A549 (cell line): ENCODE results near the gene MAPRE3. TPM values are rescaled to one million over a fixed set of nuclear protein-coding genes. Genes with fewer than 3 reads are reported as not detected.

ENCODE experiments used
- ATAC-seq, 2 experiments: fragments of 200-7000 bp in 1 of 2; fragments of >200 bp in 1 of 2; cut with Nextera tagmentation in 1 of 2; cut with Tn5 transposase in 1 of 2; 3 replicates each; pipeline versions ENCODE4 v1.8.0 to v1.9.1; 2018 to 2020; ENCODE audit warnings: mild to moderate bottlenecking in 1 of 2, moderate library complexity in 1 of 2
- CTCF ChIA-PET: fragments of 300-600 bp; sonication (Branson Sonifier 250); formaldehyde crosslinking; extraction: SDS; loops from one replicate; lab custom pipeline; 2021; ENCODE audit warnings: antibody characterized with exemption, inconsistent platforms; lab: Yijun Ruan, JAX
- POLR2A ChIA-PET: fragments of 350-600 bp; formaldehyde crosslinking; extraction: SDS; loops from one replicate; lab custom pipeline; 2021; ENCODE audit warnings: antibody characterized with exemption, inconsistent platforms; lab: Yijun Ruan, JAX
- DNase-seq, 2 experiments: peaks; one replicate each; pipeline versions ENCODE4 v3.0.0 to v3.0.0-alpha.2; 2011 to 2016; ENCODE audit warnings: low read depth in 1 of 2, low spot score in 1 of 2
- FAIRE-seq: peaks from 2 replicates; lab custom pipeline; 2011; peaks lifted over from hg19 to GRCh38; lab: Jason Lieb, UNC
- H3K27ac ChIP-seq, 2 experiments: fragments of >200 bp; sonication (Bioruptor Twin); formaldehyde crosslinking; 3 replicates each; pipeline ENCODE4 v1.5.1; 2016 to 2017
- H3K4me1 ChIP-seq: fragments of >200 bp; sonication (Bioruptor Twin); formaldehyde crosslinking; 3 replicates; pipeline ENCODE4 v1.6.1; 2016
- H3K4me2 ChIP-seq: fragments of >200 bp; sonication (Bioruptor Twin); formaldehyde crosslinking; 3 replicates; pipeline ENCODE4 v1.6.1; 2016
- H3K4me3 ChIP-seq: fragments of >200 bp; sonication (Bioruptor Twin); formaldehyde crosslinking; 3 replicates; pipeline ENCODE4 v1.5.1; 2016
- H3K9me3 ChIP-seq: fragments of >200 bp; sonication (Bioruptor Twin); formaldehyde crosslinking; 3 replicates; pipeline ENCODE4 v1.6.1; 2016
- CBX2 ChIP-seq: fragments of 200-600 bp; sonication (generic); IDR thresholded peaks from 2 replicates; pipeline ENCODE4 v1.6.1; 2016; ENCODE audit warnings: low read depth, mild to moderate bottlenecking, borderline replicate concordance
- CEBPB ChIP-seq, 2 experiments: fragments of >200 bp in 1 of 2; sonication (Bioruptor Twin) in 1 of 2; formaldehyde crosslinking in 1 of 2; IDR thresholded peaks; 2 replicates each; pipeline ENCODE4 v1.6.1; 2012 to 2016
- EHF ChIP-seq: fragments of 250-450 bp; sonication (Bioruptor Pico); IDR thresholded peaks from 2 replicates; pipeline ENCODE4 v1.5.0; 2020; ENCODE audit warnings: mild to moderate bottlenecking
- ESRRA ChIP-seq: fragments of 150-350 bp; IDR thresholded peaks from 2 replicates; pipeline ENCODE4 v1.6.1; 2014; ENCODE audit warnings: mild to moderate bottlenecking, low read length, borderline replicate concordance
- FOSB ChIP-seq: fragments of 250-450 bp; sonication (Bioruptor Pico); IDR thresholded peaks from 2 replicates; pipeline ENCODE4 v1.5.0; 2020; ENCODE audit warnings: mild to moderate bottlenecking, moderate library complexity
- FOSL2 ChIP-seq, 2 experiments: fragments of 450-650 bp in 1 of 2; fragments of >200 bp in 1 of 2; sonication (Bioruptor Twin) in 1 of 2; formaldehyde crosslinking; IDR thresholded peaks; 2 replicates each; pipeline versions ENCODE4 v1.5.0 to v1.6.1; 2016 to 2020; ENCODE audit warnings: mild to moderate bottlenecking in 1 of 2, moderate library complexity in 1 of 2
- GATA3 ChIP-seq: IDR thresholded peaks from 2 replicates; pipeline ENCODE4 v1.6.1; 2012; ENCODE audit warnings: borderline replicate concordance
- HMGXB4 ChIP-seq: fragments of 250-450 bp; sonication (Bioruptor Pico); IDR thresholded peaks from 2 replicates; pipeline ENCODE4 v1.5.0; 2021; ENCODE audit warnings: mild to moderate bottlenecking, moderate library complexity, borderline replicate concordance
- HOXB5 ChIP-seq: fragments of 250-450 bp; sonication (Bioruptor Pico); IDR thresholded peaks from 2 replicates; pipeline ENCODE4 v1.5.0; 2020; ENCODE audit warnings: mild to moderate bottlenecking, moderate library complexity
- JUN ChIP-seq, 2 experiments: fragments of >200 bp; sonication (Bioruptor Twin); formaldehyde crosslinking; IDR thresholded peaks; 2 replicates in 1 of 2; 3 replicates in 1 of 2; pipeline ENCODE4 v1.6.1; 2016 to 2017
- JUNB ChIP-seq: fragments of >200 bp; sonication (Bioruptor Twin); formaldehyde crosslinking; IDR thresholded peaks from 2 replicates; pipeline ENCODE4 v1.6.1; 2016
- MYC ChIP-seq: IDR thresholded peaks from 2 replicates; pipeline ENCODE4 v1.6.1; 2012; ENCODE audit warnings: mild to moderate bottlenecking, inconsistent platforms, low read length, improper control_type of control experiment, borderline replicate concordance
- NFE2L2 ChIP-seq: fragments of 150-350 bp; conservative IDR thresholded peaks from 2 replicates; pipeline ENCODE4 v1.6.1; 2014; ENCODE audit warnings: low read length
- PBX3 ChIP-seq: IDR thresholded peaks from 2 replicates; pipeline ENCODE4 v1.6.1; 2012
- POLR2A ChIP-seq: IDR thresholded peaks from 2 replicates; pipeline ENCODE4 v1.6.1; 2012; ENCODE audit warnings: mild to moderate bottlenecking, low read length
- RARB ChIP-seq: fragments of 250-450 bp; sonication (Bioruptor Pico); IDR thresholded peaks from 2 replicates; pipeline ENCODE4 v1.8.0; 2021; ENCODE audit warnings: mild to moderate bottlenecking, moderate library complexity
- RNF2 ChIP-seq: fragments of 200-600 bp; sonication (generic); IDR thresholded peaks from 2 replicates; pipeline ENCODE4 v1.6.1; 2016; ENCODE audit warnings: low read depth, mild to moderate bottlenecking, antibody characterized with exemption, moderate library complexity, borderline replicate concordance
- SMC3 ChIP-seq: fragments of >200 bp; sonication (Bioruptor Twin); formaldehyde crosslinking; IDR thresholded peaks from 3 replicates; pipeline ENCODE4 v1.6.1; 2018; ENCODE audit warnings: inconsistent platforms
- SREBF2 ChIP-seq: fragments of 450-650 bp; IDR thresholded peaks from 2 replicates; pipeline ENCODE4 v1.6.1; 2014; ENCODE audit warnings: mild to moderate bottlenecking, moderate library complexity
- ZFP36 ChIP-seq: fragments of 450-650 bp; IDR thresholded peaks from 2 replicates; pipeline ENCODE4 v1.6.1; 2014; ENCODE audit warnings: borderline replicate concordance; ENCODE audit not compliant: partially characterized antibody
- WGBS: methylation state at CpG from one replicate; pipeline ENCODE4 v1.1.6; 2017; ENCODE audit errors: missing lambda C conversion rate; 5-methylcytosine and 5-hydroxymethylcytosine counted together
- polyA plus RNA-seq, 4 experiments: library from polyadenylated mRNA; depleted of rRNA in 3 of 4; stranded (reverse); fragments of >200 nt; fragmentation: RNase III in 1 of 4; extraction: RNeasy Plus Mini Kit Qiagen cat#74134 plus additional on column Dnase treatment in 1 of 4; gene quantifications; 2 replicates in 3 of 4; 3 replicates in 1 of 4; pipeline ENCODE4 v1.2.3, GENCODE V29; 2011 to 2017
- TF ChIP-seq, protein P1 (sequence below): fragments of >200 bp; sonication (Bioruptor Twin); formaldehyde crosslinking; IDR thresholded peaks from 3 replicates; pipeline ENCODE4 v1.5.1; 2016
- TF ChIP-seq, protein P2 (sequence below): fragments of 250-450 bp; sonication (Bioruptor Pico); IDR thresholded peaks from 2 replicates; pipeline ENCODE4 v1.5.0; 2020; ENCODE audit warnings: low read depth, mild to moderate bottlenecking, moderate library complexity
- TF ChIP-seq, protein P3 (sequence below): IDR thresholded peaks from 2 replicates; pipeline ENCODE4 v1.6.1; 2012; ENCODE audit warnings: low read depth, borderline replicate concordance

MAPRE3 gene
- polyA plus RNA-seq, 2 of the 4 experiments (the other 2 are of a cell fraction): 12.1 to 21.5 TPM

- POLR2A ChIA-PET: no interaction called here
- peaks cover 13% of the 10 kb centered on the region; the same call in 2 of the 3 replicates for H3K4me1 ChIP-seq
- H3K4me3 ChIP-seq: no peak overlapping the region
- no peak for ATAC-seq
- no peaks in the 10 kb centered on the region for H3K9me3 ChIP-seq
- no peak overlapping the region for H3K27ac ChIP-seq
- no peak for TF ChIP-seq ESRRA
- no peak for TF ChIP-seq GATA3
- TF ChIP-seq, protein P1, sequence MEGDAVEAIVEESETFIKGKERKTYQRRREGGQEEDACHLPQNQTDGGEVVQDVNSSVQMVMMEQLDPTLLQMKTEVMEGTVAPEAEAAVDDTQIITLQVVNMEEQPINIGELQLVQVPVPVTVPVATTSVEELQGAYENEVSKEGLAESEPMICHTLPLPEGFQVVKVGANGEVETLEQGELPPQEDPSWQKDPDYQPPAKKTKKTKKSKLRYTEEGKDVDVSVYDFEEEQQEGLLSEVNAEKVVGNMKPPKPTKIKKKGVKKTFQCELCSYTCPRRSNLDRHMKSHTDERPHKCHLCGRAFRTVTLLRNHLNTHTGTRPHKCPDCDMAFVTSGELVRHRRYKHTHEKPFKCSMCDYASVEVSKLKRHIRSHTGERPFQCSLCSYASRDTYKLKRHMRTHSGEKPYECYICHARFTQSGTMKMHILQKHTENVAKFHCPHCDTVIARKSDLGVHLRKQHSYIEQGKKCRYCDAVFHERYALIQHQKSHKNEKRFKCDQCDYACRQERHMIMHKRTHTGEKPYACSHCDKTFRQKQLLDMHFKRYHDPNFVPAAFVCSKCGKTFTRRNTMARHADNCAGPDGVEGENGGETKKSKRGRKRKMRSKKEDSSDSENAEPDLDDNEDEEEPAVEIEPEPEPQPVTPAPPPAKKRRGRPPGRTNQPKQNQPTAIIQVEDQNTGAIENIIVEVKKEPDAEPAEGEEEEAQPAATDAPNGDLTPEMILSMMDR: no peak
- no peak for TF ChIP-seq HMGXB4 (CRISPR knock-in tag)
- no peak for TF ChIP-seq EHF (CRISPR knock-in tag)
- TF ChIP-seq CEBPB (IDR thresholded peaks at IDR 0.05): no peak
- TF ChIP-seq JUN (IDR thresholded peaks at IDR 0.05): no peak
- TF ChIP-seq, protein P2, sequence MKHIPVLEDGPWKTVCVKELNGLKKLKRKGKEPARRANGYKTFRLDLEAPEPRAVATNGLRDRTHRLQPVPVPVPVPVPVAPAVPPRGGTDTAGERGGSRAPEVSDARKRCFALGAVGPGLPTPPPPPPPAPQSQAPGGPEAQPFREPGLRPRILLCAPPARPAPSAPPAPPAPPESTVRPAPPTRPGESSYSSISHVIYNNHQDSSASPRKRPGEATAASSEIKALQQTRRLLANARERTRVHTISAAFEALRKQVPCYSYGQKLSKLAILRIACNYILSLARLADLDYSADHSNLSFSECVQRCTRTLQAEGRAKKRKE (CRISPR knock-in tag): no peak
- TF ChIP-seq RARB (CRISPR knock-in tag): no peak
- TF ChIP-seq HOXB5: no peak
- no peak for TF ChIP-seq SREBF2
- TF ChIP-seq PBX3: no peak
- TF ChIP-seq, protein P3, sequence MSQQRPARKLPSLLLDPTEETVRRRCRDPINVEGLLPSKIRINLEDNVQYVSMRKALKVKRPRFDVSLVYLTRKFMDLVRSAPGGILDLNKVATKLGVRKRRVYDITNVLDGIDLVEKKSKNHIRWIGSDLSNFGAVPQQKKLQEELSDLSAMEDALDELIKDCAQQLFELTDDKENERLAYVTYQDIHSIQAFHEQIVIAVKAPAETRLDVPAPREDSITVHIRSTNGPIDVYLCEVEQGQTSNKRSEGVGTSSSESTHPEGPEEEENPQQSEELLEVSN: no peak
- TF ChIP-seq, all 56 proteins: peak for 0
- FAIRE-seq: no peak
- CTCF ChIA-PET: interaction anchor here (0.8 to 7.6 kb wide), 9 partner anchors 10 to 179 kb away, joined by 3 to 65 read pairs (median 5); partner anchors contain the start of gene DPYSL5
- whole genome bisulfite sequencing: 89% methylated on average over 24 of the region's 24 CpGs
- no peak for DNase-seq
- H3K4me2 ChIP-seq: no peak overlapping the region
Measured at GRCh38 chr2:27025861-27026851, 55.7 kb downstream of the MAPRE3 start.

GRCh38 chr2:27027211-27027651 is 56.8 kb downstream of the MAPRE3 start:
- DNase-seq: no peak
- FAIRE-seq: no peak
- Histone ChIP-seq H3K4me1 (peaks cover 14% of the 10 kb centered on the region; the same call in 2 of the 3 replicates), H3K4me2 (no peak overlapping the region), H3K4me3 (no peak overlapping the region), H3K27ac (no peak overlapping the region), H3K9me3 (no peaks in the 10 kb centered on the region)
- WGBS: 88% methylated on average over 9 of the region's 10 CpGs
- CTCF ChIA-PET: interaction anchor here (1.5 to 7.6 kb wide), 3 partner anchors 11 to 85 kb away, joined by 5 to 65 read pairs (median 44); no protein-coding TSS in a partner anchor
- ATAC-seq: no peak
- POLR2A ChIA-PET: no interaction called here
- TF ChIP-seq RARB (CRISPR knock-in tag) (no peak), FOSB (CRISPR knock-in tag) (no peak), GATA3 (no peak), MYC (no peak), NFE2L2 (no peak), RNF2 (no peak), ZFP36 (no peak), SMC3 (no peak), POLR2A (no peak), CBX2 (no peak), FOSL2 (IDR thresholded peaks at IDR 0.05) (no peak), FOSL2 (CRISPR knock-in tag; IDR thresholded peaks at IDR 0.05) (no peak), JUNB (no peak)
